ENCODE data around the gene FUS.

DNA sequence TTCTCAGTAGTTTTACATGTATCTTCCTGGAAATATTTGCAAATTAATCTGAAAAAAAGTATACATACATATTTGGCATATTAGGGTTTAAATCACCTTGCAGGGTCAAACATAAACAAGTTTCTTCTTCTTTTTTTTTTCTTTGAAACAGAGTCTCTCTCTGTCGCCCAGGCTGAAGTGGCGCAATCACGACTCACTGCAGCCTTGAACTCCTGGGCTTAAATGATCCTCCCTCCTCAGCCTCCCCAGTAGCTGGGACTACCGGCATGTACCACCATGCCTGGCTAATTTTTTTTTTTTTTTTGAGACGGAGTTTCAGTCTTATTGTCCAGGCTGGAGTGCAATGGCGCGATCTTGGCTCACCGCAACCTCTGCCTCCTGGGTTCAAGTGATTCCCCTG, 12.6 kb upstream of the FUS start:
- TF ChIP-seq, protein P1, sequence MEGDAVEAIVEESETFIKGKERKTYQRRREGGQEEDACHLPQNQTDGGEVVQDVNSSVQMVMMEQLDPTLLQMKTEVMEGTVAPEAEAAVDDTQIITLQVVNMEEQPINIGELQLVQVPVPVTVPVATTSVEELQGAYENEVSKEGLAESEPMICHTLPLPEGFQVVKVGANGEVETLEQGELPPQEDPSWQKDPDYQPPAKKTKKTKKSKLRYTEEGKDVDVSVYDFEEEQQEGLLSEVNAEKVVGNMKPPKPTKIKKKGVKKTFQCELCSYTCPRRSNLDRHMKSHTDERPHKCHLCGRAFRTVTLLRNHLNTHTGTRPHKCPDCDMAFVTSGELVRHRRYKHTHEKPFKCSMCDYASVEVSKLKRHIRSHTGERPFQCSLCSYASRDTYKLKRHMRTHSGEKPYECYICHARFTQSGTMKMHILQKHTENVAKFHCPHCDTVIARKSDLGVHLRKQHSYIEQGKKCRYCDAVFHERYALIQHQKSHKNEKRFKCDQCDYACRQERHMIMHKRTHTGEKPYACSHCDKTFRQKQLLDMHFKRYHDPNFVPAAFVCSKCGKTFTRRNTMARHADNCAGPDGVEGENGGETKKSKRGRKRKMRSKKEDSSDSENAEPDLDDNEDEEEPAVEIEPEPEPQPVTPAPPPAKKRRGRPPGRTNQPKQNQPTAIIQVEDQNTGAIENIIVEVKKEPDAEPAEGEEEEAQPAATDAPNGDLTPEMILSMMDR (IDR thresholded peaks at IDR 0.05 in 8 of 11, conservative IDR thresholded peaks at IDR 0.05 in 3 of 11): no peak
- no peak for TF ChIP-seq POLR2A (IDR thresholded peaks at IDR 0.05)
